ENCODE results near the gene TNXB. TPM values are rescaled to one million over a fixed set of nuclear protein-coding genes. Genes with fewer than 3 reads are reported as not detected.
A peak's percentile ranks its signal among the peaks of the same experiment; 100 is the strongest.
"Not testable (repeated sequence)": the region's sequence is repeated elsewhere in the genome, so short reads cannot be mapped to it uniquely, and the experiment has no call there.

TNXB gene
- total and polyA plus RNA-seq, 5 donors from 2014 or later: 0.15 to 11.2 (median 0.46) TPM; not detected in 2

DNA sequence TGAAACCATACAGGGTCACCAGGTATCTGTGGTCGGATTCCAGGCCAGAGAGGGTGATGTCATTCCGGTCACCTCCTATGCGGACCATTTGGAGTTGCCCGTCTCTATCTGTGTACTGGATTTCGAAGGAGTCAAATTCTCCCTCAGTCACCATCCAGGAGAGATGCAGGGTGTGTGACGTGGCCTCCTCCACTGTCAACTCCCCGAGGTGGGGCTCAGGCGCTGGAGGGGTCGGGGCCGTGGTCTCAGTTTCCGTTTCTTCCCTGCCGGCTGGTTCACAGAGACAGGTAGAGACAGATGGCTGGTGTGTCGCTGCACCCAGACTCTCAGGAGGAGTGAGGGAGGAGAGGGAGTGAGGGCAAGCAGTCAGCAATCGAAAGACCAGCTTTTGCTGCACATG lies 40.3 kb downstream of the TNXB start:
- no peak overlapping the region for H3K4me3 Mint-ChIP-seq
- H3K9me3 Mint-ChIP-seq: no peaks in the 10 kb centered on the region
- H3K4me1 ChIP-seq (ENCODE audit: control insufficient read depth, insufficient read depth, low read length, poor library complexity, severe bottlenecking): no peaks in the 10 kb centered on the region
- H3K27me3 ChIP-seq (ENCODE audit: control insufficient read depth, insufficient read depth, low read length): no peaks in the 10 kb centered on the region
- no peaks in the 10 kb centered on the region for H3K9me3 ChIP-seq (ENCODE audit: control insufficient read depth in 2 of 2, low read length in 2 of 2)
- H3K4me1 Mint-ChIP-seq: peaks cover 0 to 2% (median 0%) of the 10 kb centered on the region in 4 donors
- ATAC-seq (ENCODE audit: low read depth in 2 of 2) (no peak), DNase-seq (no peak)
- no peaks in the 10 kb centered on the region for H3K27me3 Mint-ChIP-seq
- no peak overlapping the region for H3K27ac Mint-ChIP-seq
- no peak overlapping the region for H3K27ac ChIP-seq (ENCODE audit: insufficient read depth, low read length, poor library complexity, severe bottlenecking)
- H3K36me3 Mint-ChIP-seq: peaks cover 7% of the 10 kb centered on the region
- H3K4me3 ChIP-seq (ENCODE audit: low read depth, low read length): no peak overlapping the region
- no peaks in the 10 kb centered on the region for H3K36me3 ChIP-seq (ENCODE audit: control insufficient read depth, insufficient read depth, low read length)

DNA sequence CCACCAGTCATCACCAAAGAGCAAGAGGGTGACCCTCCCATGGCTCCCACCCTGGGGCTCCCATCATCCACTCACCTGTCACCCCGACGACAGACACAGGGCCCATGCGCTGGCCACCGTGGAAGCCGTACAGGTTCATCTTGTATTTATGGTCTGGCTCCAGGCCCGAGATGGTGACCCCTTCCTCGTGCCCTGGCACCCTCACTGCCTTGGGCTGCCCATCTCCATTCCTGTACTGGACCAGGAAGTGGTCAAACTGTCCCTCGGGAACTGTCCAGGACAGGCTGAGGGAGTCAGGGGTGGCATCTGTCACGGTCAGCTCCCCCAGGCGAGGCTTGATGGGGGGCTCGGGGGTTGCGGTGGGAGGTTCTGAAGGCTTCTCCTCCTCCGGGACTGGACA lies 40.8 kb downstream of the TNXB start:
- H3K4me3 Mint-ChIP-seq; H3K27me3 ChIP-seq (ENCODE audit: control insufficient read depth, insufficient read depth, low read length); H3K9me3 Mint-ChIP-seq; DNase-seq; H3K27ac ChIP-seq (ENCODE audit: insufficient read depth, low read length, poor library complexity, severe bottlenecking); H3K4me3 ChIP-seq (ENCODE audit: low read depth, low read length); H3K27ac Mint-ChIP-seq; H3K36me3 ChIP-seq (ENCODE audit: control insufficient read depth, insufficient read depth, low read length); H3K9me3 ChIP-seq (ENCODE audit: control insufficient read depth in 2 of 2, low read length in 2 of 2); H3K36me3 Mint-ChIP-seq; H3K4me1 Mint-ChIP-seq; ATAC-seq (ENCODE audit: low read depth in 2 of 2); H3K27me3 Mint-ChIP-seq; H3K4me1 ChIP-seq (ENCODE audit: control insufficient read depth, insufficient read depth, low read length, poor library complexity, severe bottlenecking): not testable (repeated sequence)

DNA sequence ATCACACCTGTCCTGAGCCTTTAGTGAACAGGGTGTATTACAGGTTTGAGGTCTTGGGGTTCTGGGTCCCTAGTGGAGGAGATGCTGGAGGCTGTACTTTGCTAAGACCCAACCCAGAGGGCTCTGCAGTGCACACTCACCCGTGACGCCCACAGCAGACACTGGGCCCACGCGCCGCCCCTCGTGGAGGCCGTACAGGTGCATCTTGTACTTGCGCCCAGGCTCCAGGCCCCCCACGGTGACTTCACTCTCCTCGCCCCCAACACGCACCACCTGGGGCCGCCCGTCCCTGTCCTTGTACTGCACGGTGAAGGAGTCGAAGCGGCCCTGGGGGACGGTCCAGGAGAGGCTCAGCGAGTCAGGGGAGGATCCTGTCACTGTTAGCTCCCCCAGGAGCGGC lies 41.6 kb downstream of the TNXB start:
- not testable (repeated sequence) for H3K36me3 ChIP-seq (ENCODE audit: control insufficient read depth, insufficient read depth, low read length); H3K9me3 ChIP-seq (ENCODE audit: control insufficient read depth in 2 of 2, low read length in 2 of 2); H3K4me1 Mint-ChIP-seq; H3K4me3 Mint-ChIP-seq; H3K4me1 ChIP-seq (ENCODE audit: control insufficient read depth, insufficient read depth, low read length, poor library complexity, severe bottlenecking); H3K27ac ChIP-seq (ENCODE audit: insufficient read depth, low read length, poor library complexity, severe bottlenecking); DNase-seq; H3K27me3 ChIP-seq (ENCODE audit: control insufficient read depth, insufficient read depth, low read length); H3K4me3 ChIP-seq (ENCODE audit: low read depth, low read length); H3K9me3 Mint-ChIP-seq; H3K27ac Mint-ChIP-seq; ATAC-seq (ENCODE audit: low read depth in 2 of 2); H3K36me3 Mint-ChIP-seq; H3K27me3 Mint-ChIP-seq

DNA sequence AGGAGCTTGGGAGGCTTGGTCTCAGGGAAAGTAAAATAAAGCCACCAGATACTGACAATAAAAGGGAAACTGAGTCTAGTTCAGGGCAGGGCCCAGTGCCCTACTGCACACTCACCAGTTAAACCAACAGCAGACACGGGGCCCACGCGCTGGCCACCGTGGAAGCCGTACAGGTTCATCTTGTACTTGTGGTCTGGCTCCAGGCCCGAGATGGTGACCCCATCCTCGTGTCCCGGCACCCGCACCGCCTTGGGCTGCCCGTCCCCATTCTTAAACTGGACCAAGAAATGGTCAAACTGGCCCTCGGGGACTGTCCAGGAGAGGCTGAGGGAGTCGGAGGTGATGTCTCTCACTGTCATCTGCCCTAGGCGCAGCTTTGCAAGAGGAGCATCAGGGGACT lies 44.4 kb downstream of the TNXB start:
- H3K4me1 ChIP-seq (ENCODE audit: control insufficient read depth, insufficient read depth, low read length, poor library complexity, severe bottlenecking): no peaks in the 10 kb centered on the region
- Mint-ChIP-seq H3K27me3 (no peaks in the 10 kb centered on the region), H3K4me3 (no peak overlapping the region), H3K36me3 (peaks cover 3% of the 10 kb centered on the region), H3K27ac (no peak overlapping the region), H3K9me3 (no peaks in the 10 kb centered on the region), H3K4me1 (peaks cover 0 to 2% (median 0%) of the 10 kb centered on the region in 4 donors)
- H3K27me3 ChIP-seq (ENCODE audit: control insufficient read depth, insufficient read depth, low read length): no peaks in the 10 kb centered on the region
- ATAC-seq (ENCODE audit: low read depth in 2 of 2): no peak
- no peaks in the 10 kb centered on the region for H3K36me3 ChIP-seq (ENCODE audit: control insufficient read depth, insufficient read depth, low read length)
- no peak for DNase-seq
- no peaks in the 10 kb centered on the region for H3K9me3 ChIP-seq (ENCODE audit: control insufficient read depth in 2 of 2, low read length in 2 of 2)
- H3K4me3 ChIP-seq (ENCODE audit: low read depth, low read length): no peak overlapping the region
- no peak overlapping the region for H3K27ac ChIP-seq (ENCODE audit: insufficient read depth, low read length, poor library complexity, severe bottlenecking)

DNA sequence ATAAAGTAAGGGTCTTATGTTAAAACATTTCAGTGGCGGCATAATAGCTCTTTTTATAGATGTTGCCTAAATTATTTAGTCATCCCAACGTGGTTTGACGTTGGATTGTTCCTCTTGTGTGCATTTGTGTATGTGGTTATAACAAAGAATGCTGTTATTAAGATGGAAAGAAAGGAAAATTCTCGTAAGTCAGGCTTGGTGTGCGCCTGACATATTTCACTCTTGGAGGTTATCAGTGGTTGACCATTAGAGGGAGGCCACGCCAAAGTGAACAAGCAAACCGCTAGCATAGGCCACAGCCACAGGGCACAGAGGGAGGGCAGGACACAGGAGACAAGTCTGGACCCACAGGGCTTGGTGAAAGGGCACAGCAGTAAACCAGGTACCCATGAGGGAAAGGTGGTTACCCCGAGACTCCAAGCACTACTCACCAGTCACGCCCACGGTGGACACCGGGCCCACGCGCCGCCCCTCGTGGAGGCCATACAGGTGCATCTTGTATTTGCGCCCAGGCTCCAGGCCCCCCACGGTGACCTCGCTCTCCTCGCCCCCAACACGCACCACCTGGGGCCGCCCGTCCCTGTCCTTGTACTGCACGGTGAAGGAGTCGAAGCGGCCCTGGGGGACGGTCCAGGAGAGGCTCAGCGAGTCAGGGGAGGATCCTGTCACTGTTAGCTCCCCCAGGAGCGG lies 48.0 kb downstream of the TNXB start:
- peaks cover 7% of the 10 kb centered on the region for H3K36me3 Mint-ChIP-seq
- H3K27ac Mint-ChIP-seq: no peak overlapping the region
- Histone ChIP-seq H3K9me3 (ENCODE audit: control insufficient read depth in 2 of 2, low read length in 2 of 2) (no peaks in the 10 kb centered on the region), H3K36me3 (ENCODE audit: control insufficient read depth, insufficient read depth, low read length) (no peaks in the 10 kb centered on the region), H3K4me1 (ENCODE audit: control insufficient read depth, insufficient read depth, low read length, poor library complexity, severe bottlenecking) (no peaks in the 10 kb centered on the region), H3K4me3 (ENCODE audit: low read depth, low read length) (no peak overlapping the region), H3K27me3 (ENCODE audit: control insufficient read depth, insufficient read depth, low read length) (no peaks in the 10 kb centered on the region), H3K27ac (ENCODE audit: insufficient read depth, low read length, poor library complexity, severe bottlenecking) (no peak overlapping the region)
- no peaks in the 10 kb centered on the region for H3K27me3 Mint-ChIP-seq
- no peak for DNase-seq
- peaks cover 0 to 1% (median 0%) of the 10 kb centered on the region in 7 donors for H3K9me3 Mint-ChIP-seq
- H3K4me1 Mint-ChIP-seq: peaks cover 0 to 2% (median 0%) of the 10 kb centered on the region in 4 donors
- H3K4me3 Mint-ChIP-seq: no peak overlapping the region
- no peak for ATAC-seq (ENCODE audit: low read depth in 2 of 2)

DNA sequence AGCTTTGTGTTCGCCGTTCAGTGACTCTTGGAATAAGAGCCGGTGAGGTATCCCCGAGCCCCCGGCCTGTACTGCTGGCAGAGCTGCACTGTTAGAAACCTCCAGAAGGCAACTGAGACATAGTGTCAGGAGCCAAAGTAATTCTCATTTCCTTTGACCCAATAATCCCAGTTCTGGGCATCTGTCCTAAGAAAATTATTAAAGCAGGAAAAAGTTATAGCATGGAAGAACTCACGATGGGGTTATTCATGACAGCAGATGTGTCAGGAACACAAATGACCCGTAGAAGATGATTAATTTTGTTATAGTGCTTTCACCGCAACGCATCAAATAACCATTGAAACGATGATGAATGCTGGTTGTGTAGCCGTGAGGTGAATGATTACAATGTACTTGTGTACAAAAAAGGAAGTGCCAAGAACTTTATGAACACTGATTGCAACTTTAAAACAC lies 50.6 kb downstream of the TNXB start:
- Mint-ChIP-seq H3K4me1 (no peaks in the 10 kb centered on the region), H3K27ac (peak overlapping the region in 1 of 3 donors; percentile 60), H3K27me3 (no peaks in the 10 kb centered on the region), H3K36me3 (peaks cover 7% of the 10 kb centered on the region), H3K4me3 (no peak overlapping the region), H3K9me3 (peaks cover 0 to 1% (median 0%) of the 10 kb centered on the region in 7 donors)
- no peak overlapping the region for H3K27ac ChIP-seq (ENCODE audit: insufficient read depth, low read length, poor library complexity, severe bottlenecking)
- DNase-seq (no peak), ATAC-seq (ENCODE audit: low read depth in 2 of 2) (no peak)
- no peaks in the 10 kb centered on the region for H3K9me3 ChIP-seq (ENCODE audit: control insufficient read depth in 2 of 2, low read length in 2 of 2)
- no peaks in the 10 kb centered on the region for H3K36me3 ChIP-seq (ENCODE audit: control insufficient read depth, insufficient read depth, low read length)
- no peaks in the 10 kb centered on the region for H3K4me1 ChIP-seq (ENCODE audit: control insufficient read depth, insufficient read depth, low read length, poor library complexity, severe bottlenecking)
- H3K27me3 ChIP-seq (ENCODE audit: control insufficient read depth, insufficient read depth, low read length): no peaks in the 10 kb centered on the region
- no peak overlapping the region for H3K4me3 ChIP-seq (ENCODE audit: low read depth, low read length)

DNA sequence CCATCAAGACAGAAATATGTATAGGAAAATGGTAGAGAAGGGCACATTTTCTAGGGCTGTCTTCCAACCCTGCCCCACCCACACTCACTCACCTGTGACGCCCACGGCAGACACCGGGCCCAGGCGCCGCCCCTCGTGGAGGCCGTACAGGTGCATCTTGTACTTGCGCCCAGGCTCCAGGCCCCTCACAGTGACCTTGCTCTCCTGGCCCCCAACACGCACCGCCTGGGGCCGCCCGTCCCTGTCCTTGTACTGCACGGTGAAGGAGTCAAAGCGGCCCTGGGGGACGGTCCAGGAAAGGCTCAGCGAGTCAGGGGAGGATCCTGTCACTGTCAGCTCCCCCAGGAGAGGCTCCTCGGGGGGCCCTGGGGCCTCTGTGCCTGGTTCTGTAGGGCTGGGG lies 51.2 kb downstream of the TNXB start:
- Mint-ChIP-seq H3K36me3 (peaks cover 7% of the 10 kb centered on the region), H3K27me3 (no peaks in the 10 kb centered on the region), H3K27ac (no peak overlapping the region), H3K9me3 (peaks cover 0 to 1% (median 0%) of the 10 kb centered on the region in 7 donors), H3K4me1 (no peaks in the 10 kb centered on the region), H3K4me3 (no peak overlapping the region)
- H3K4me3 ChIP-seq (ENCODE audit: low read depth, low read length): no peak overlapping the region
- no peak overlapping the region for H3K27ac ChIP-seq (ENCODE audit: insufficient read depth, low read length, poor library complexity, severe bottlenecking)
- DNase-seq (no peak), ATAC-seq (ENCODE audit: low read depth in 2 of 2) (no peak)
- no peaks in the 10 kb centered on the region for H3K4me1 ChIP-seq (ENCODE audit: control insufficient read depth, insufficient read depth, low read length, poor library complexity, severe bottlenecking)
- no peaks in the 10 kb centered on the region for H3K36me3 ChIP-seq (ENCODE audit: control insufficient read depth, insufficient read depth, low read length)
- no peaks in the 10 kb centered on the region for H3K27me3 ChIP-seq (ENCODE audit: control insufficient read depth, insufficient read depth, low read length)
- no peaks in the 10 kb centered on the region for H3K9me3 ChIP-seq (ENCODE audit: control insufficient read depth in 2 of 2, low read length in 2 of 2)

DNA sequence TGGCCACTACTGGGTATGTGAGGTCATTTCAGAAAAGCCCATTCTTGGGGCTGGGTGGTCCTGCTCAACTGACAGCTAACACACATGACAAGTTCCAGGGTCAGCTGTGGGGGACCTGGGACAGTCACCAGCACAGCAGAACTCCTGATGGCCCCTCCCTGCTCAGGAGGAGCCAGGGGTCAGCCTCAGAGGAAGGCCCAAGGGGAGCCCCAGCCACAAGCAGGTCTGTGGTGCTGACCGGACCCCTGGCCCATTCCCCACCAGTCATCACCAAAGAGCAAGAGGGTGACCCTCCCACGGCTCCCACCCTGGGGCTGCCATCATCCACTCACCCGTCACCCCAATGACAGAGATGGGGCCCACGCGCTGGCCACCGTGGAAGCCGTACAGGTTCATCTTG lies 52.9 kb downstream of the TNXB start:
- ATAC-seq (ENCODE audit: low read depth in 2 of 2) (no peak), DNase-seq (no peak)
- H3K4me3 Mint-ChIP-seq: no peak overlapping the region
- no peak overlapping the region for H3K4me3 ChIP-seq (ENCODE audit: low read depth, low read length)
- no peak overlapping the region for H3K27ac Mint-ChIP-seq
- H3K36me3 ChIP-seq (ENCODE audit: control insufficient read depth, insufficient read depth, low read length): no peaks in the 10 kb centered on the region
- H3K9me3 ChIP-seq (ENCODE audit: control insufficient read depth in 2 of 2, low read length in 2 of 2): no peaks in the 10 kb centered on the region
- H3K27me3 Mint-ChIP-seq: no peaks in the 10 kb centered on the region
- H3K9me3 Mint-ChIP-seq: peaks cover 0 to 1% (median 0%) of the 10 kb centered on the region in 7 donors
- H3K27ac ChIP-seq (ENCODE audit: insufficient read depth, low read length, poor library complexity, severe bottlenecking): no peak overlapping the region
- peaks cover 7% of the 10 kb centered on the region for H3K36me3 Mint-ChIP-seq
- no peaks in the 10 kb centered on the region for H3K27me3 ChIP-seq (ENCODE audit: control insufficient read depth, insufficient read depth, low read length)
- H3K4me1 ChIP-seq (ENCODE audit: control insufficient read depth, insufficient read depth, low read length, poor library complexity, severe bottlenecking): no peaks in the 10 kb centered on the region
- H3K4me1 Mint-ChIP-seq: no peaks in the 10 kb centered on the region
